Upper lobe of right lung (tissue), 1 donor: Measurements from ENCODE around the gene CKS2. TPM values are rescaled to one million over a fixed set of nuclear protein-coding genes. Genes with fewer than 3 reads are reported as not detected.

ENCODE experiments used
- ATAC-seq: fragments of 200-7000 bp; cut with Tn5 transposase; one replicate; pipeline ENCODE4 v1.9.1; 2020; ENCODE audit warnings: mild to moderate bottlenecking, moderate library complexity
- DNase-seq: peaks from one replicate; pipeline ENCODE4 v3.0.0-alpha.2; 2020
- H3K27ac ChIP-seq: fragments of 200-600 bp; one replicate; pipeline ENCODE4 v1.8.0; 2022
- H3K27me3 ChIP-seq: fragments of 200-600 bp; one replicate; pipeline ENCODE4 v1.8.0; 2022; ENCODE audit warnings: mild to moderate bottlenecking
- H3K36me3 ChIP-seq: fragments of 200-600 bp; one replicate; pipeline ENCODE4 v1.8.0; 2022
- H3K4me1 ChIP-seq: fragments of 200-600 bp; one replicate; pipeline ENCODE4 v1.8.0; 2022
- H3K4me3 ChIP-seq: fragments of 200-600 bp; one replicate; pipeline ENCODE4 v1.8.0; 2022; ENCODE audit warnings: mild to moderate bottlenecking
- H3K9me3 ChIP-seq: fragments of 200-600 bp; one replicate; pipeline ENCODE4 v1.8.0; 2022
- CTCF ChIP-seq: fragments of 200-600 bp; IDR thresholded peaks from one replicate; pipeline ENCODE4 v1.8.0; 2022; ENCODE audit warnings: antibody characterized with exemption
- intact Hi-C: fragments of 100-400 bp; cut with DNase I; formaldehyde crosslinking; loops from one replicate; pipeline ENCODE4 v1.11.0; 2022
- total RNA-seq: library from RNA; stranded (reverse); fragmentation: NEBNext Ultra II Directional; extraction: Animal tissue kit (Norgen Biotek cat#: 25700); gene quantifications from one replicate; pipeline ENCODE4 v1.2.1, GENCODE V29; 2021
- donor health status: DM: no; HTN: yes; CAD: no; lungs with severe emphysema.

The CKS2 gene
- total RNA-seq, 1 donor from 2014 or later = 15.0 TPM

- Histone ChIP-seq H3K9me3 (no peaks in the 10 kb centered on the region), H3K4me1 (peaks cover 24% of the 10 kb centered on the region), H3K36me3 (peaks cover 47% of the 10 kb centered on the region), H3K27me3 (no peaks in the 10 kb centered on the region), H3K4me3 (no peak overlapping the region), H3K27ac (no peak overlapping the region)
- intact Hi-C loops = no loop called here
- no peak for ATAC-seq
- no peak for DNase-seq
- TF ChIP-seq CTCF = no peak
Measured at GRCh38 chr9:89323390-89323789, 12.4 kb downstream of the CKS2 start.

- no peak for TF ChIP-seq CTCF
- H3K27me3 ChIP-seq = no peaks in the 10 kb centered on the region
- DNase-seq (no peak), ATAC-seq (no peak)
- H3K27ac ChIP-seq = no peak overlapping the region
- no peak overlapping the region for H3K4me3 ChIP-seq
- H3K9me3 ChIP-seq = no peaks in the 10 kb centered on the region
- peaks cover 8% of the 10 kb centered on the region for H3K4me1 ChIP-seq
- intact Hi-C loops = no loop called here
- peaks cover 64% of the 10 kb centered on the region for H3K36me3 ChIP-seq
Measured at GRCh38 chr9:89325733-89326132, 14.7 kb downstream of the CKS2 start.

- Histone ChIP-seq H3K27ac (no peak overlapping the region), H3K4me1 (peaks cover 5% of the 10 kb centered on the region), H3K4me3 (no peak overlapping the region), H3K36me3 (peaks cover 83% of the 10 kb centered on the region), H3K9me3 (no peaks in the 10 kb centered on the region), H3K27me3 (no peaks in the 10 kb centered on the region)
- DNase-seq = no peak
- ATAC-seq = no peak
- intact Hi-C loops = no loop called here
- TF ChIP-seq CTCF = no peak
Measured at GRCh38 chr9:89328064-89328463, 17.1 kb downstream of the CKS2 start.

GRCh38 chr9:89329917-89330316, 18.9 kb downstream of the CKS2 start:
- H3K36me3 ChIP-seq = peaks cover 92% of the 10 kb centered on the region
- no peak for TF ChIP-seq CTCF
- no peaks in the 10 kb centered on the region for H3K9me3 ChIP-seq
- H3K4me1 ChIP-seq = no peaks in the 10 kb centered on the region
- H3K27ac ChIP-seq = no peak overlapping the region
- intact Hi-C loops = no loop called here
- no peak for DNase-seq
- no peak for ATAC-seq
- no peak overlapping the region for H3K4me3 ChIP-seq
- no peaks in the 10 kb centered on the region for H3K27me3 ChIP-seq

- ATAC-seq = no peak
Measured at GRCh38 chr9:89330513-89330912, 19.5 kb downstream of the CKS2 start.

More at GRCh38 chr9:89330513-89330912, 19.5 kb downstream of the CKS2 start:
- DNase-seq = no peak
- no peaks in the 10 kb centered on the region for H3K4me1 ChIP-seq
- TF ChIP-seq CTCF = no peak
- no peaks in the 10 kb centered on the region for H3K9me3 ChIP-seq
- intact Hi-C loops = no loop called here
- H3K27ac ChIP-seq = no peak overlapping the region
- no peaks in the 10 kb centered on the region for H3K27me3 ChIP-seq
- no peak overlapping the region for H3K4me3 ChIP-seq
- H3K36me3 ChIP-seq = peaks cover 98% of the 10 kb centered on the region
